AG04449 (cell line): Measurements from ENCODE around the gene FADS6.
"Not testable (repeated sequence)": the region's sequence is repeated elsewhere in the genome, so short reads cannot be mapped to it uniquely, and the experiment has no call there.

Source experiments
- CTCF ChIA-PET: fragments of 350-600 bp; formaldehyde crosslinking; extraction: SDS; loops from one replicate; lab custom pipeline; 2021; ENCODE audit warnings: antibody characterized with exemption; lab: Yijun Ruan, JAX
- POLR2A ChIA-PET: fragments of 400-600, 350-600 bp; formaldehyde crosslinking; extraction: SDS; loops from one replicate; lab custom pipeline; 2020; ENCODE audit warnings: antibody characterized with exemption, inconsistent platforms; lab: Yijun Ruan, JAX
- DNase-seq: peaks from one replicate; pipeline ENCODE4 v3.0.0-alpha.2; 2010; ENCODE audit warnings: low read depth, low spot score
- H3K4me3 ChIP-seq: 2 replicates; pipeline ENCODE4 v1.5.1; 2011; ENCODE audit warnings: low read depth, mild to moderate bottlenecking, control low read depth, low read length
- CTCF ChIP-seq: IDR thresholded peaks from one replicate; pipeline ENCODE4 v1.5.1; 2011; ENCODE audit warnings: mild to moderate bottlenecking, moderate library complexity, low read length, control low read depth, inconsistent platforms; ENCODE audit not compliant: insufficient read depth; ENCODE audit errors: missing control alignments

The FADS6 gene

GRCh38 chr17:74916851-74917199 lies 23.4 kb upstream of the FADS6 start:
- no peak for DNase-seq
- H3K4me3 ChIP-seq = no peak overlapping the region
- ChIA-PET CTCF (no interaction called here), POLR2A (no interaction called here)
- no peak for TF ChIP-seq CTCF

- H3K4me3 ChIP-seq = no peak overlapping the region
- ChIA-PET CTCF (no interaction called here), POLR2A (no interaction called here)
- no peak for TF ChIP-seq CTCF
- DNase-seq = no peak
Observed at GRCh38 chr17:74916136-74916850, 22.9 kb upstream of the FADS6 start.

- DNase-seq, H3K4me3 ChIP-seq, CTCF ChIA-PET, POLR2A ChIA-PET: not testable (repeated sequence)
Observed at GRCh38 chr17:74911423-74911822, 18.0 kb upstream of the FADS6 start.

GRCh38 chr17:74909097-74909496 lies 15.7 kb upstream of the FADS6 start:
- CTCF ChIA-PET = interaction anchor here (1.1 kb wide), 1 partner anchor 52 kb away, joined by 3 read pairs; no protein-coding TSS in a partner anchor
- H3K4me3 ChIP-seq, POLR2A ChIA-PET, DNase-seq: not testable (repeated sequence)

GRCh38 chr17:74907012-74907411 lies 13.6 kb upstream of the FADS6 start:
- DNase-seq = no peak
- ChIA-PET POLR2A (no interaction called here), CTCF (no interaction called here)

GRCh38 chr17:74906214-74906793 lies 12.9 kb upstream of the FADS6 start:
- CTCF ChIA-PET, H3K4me3 ChIP-seq, POLR2A ChIA-PET, DNase-seq: not testable (repeated sequence)

More at GRCh38 chr17:74907012-74907411, 13.6 kb upstream of the FADS6 start:
- H3K4me3 ChIP-seq = no peak overlapping the region
- no peak for TF ChIP-seq CTCF

- ChIA-PET POLR2A (no interaction called here), CTCF (no interaction called here)
- no peak for DNase-seq
- no peak for TF ChIP-seq CTCF
- H3K4me3 ChIP-seq = no peak overlapping the region
Observed at GRCh38 chr17:74904687-74905409, 11.4 kb upstream of the FADS6 start.
